Glutamatergic neuron (in vitro differentiated cells): ENCODE measurements around the gene MYO15A. TPM values are rescaled to one million over a fixed set of nuclear protein-coding genes. Genes with fewer than 3 reads are reported as not detected.
A peak's percentile ranks its signal among the peaks of the same experiment; 100 is the strongest.

ENCODE experiments used
- DNase-seq: peaks from one replicate; pipeline ENCODE4 v3.0.0; 2022
- H3K27ac Mint-ChIP-seq: one replicate; pipeline ENCODE4 v1.8.0; 2020; ENCODE audit warnings: mild to moderate bottlenecking, mixed read lengths, inconsistent platforms; ENCODE audit not compliant: unreplicated experiment
- H3K27me3 Mint-ChIP-seq: one replicate; pipeline ENCODE4 v1.8.0; 2020; ENCODE audit warnings: mild to moderate bottlenecking, moderate library complexity, mixed read lengths, inconsistent platforms; ENCODE audit not compliant: unreplicated experiment
- H3K36me3 Mint-ChIP-seq: one replicate; pipeline ENCODE4 v1.8.0; 2020; ENCODE audit warnings: mild to moderate bottlenecking, mixed read lengths, inconsistent platforms; ENCODE audit not compliant: unreplicated experiment
- H3K4me1 Mint-ChIP-seq: one replicate; pipeline ENCODE4 v1.8.0; 2020; ENCODE audit warnings: mild to moderate bottlenecking, low read depth, mixed read lengths, inconsistent platforms; ENCODE audit not compliant: unreplicated experiment
- H3K4me3 Mint-ChIP-seq: one replicate; pipeline ENCODE4 v1.8.0; 2020; ENCODE audit warnings: mild to moderate bottlenecking, mixed read lengths, inconsistent platforms; ENCODE audit not compliant: unreplicated experiment
- H3K9me3 Mint-ChIP-seq: one replicate; pipeline ENCODE4 v1.8.0; 2020; ENCODE audit warnings: mild to moderate bottlenecking, moderate library complexity, mixed read lengths, inconsistent platforms; ENCODE audit not compliant: unreplicated experiment
- total RNA-seq: library from RNA; stranded (reverse); fragmentation: NEBNext Ultra II Directional; extraction: Animal tissue kit (Norgen Biotek cat#: 25700); gene quantifications from one replicate; pipeline ENCODE4 v1.2.1, GENCODE V29; 2021; ENCODE audit not compliant: unreplicated experiment
- TF ChIP-seq, protein P1 (sequence below): fragments of 200-600 bp; sonication (generic); IDR thresholded peaks from one replicate; pipeline ENCODE4 v1.5.0; 2021; ENCODE audit not compliant: partially characterized antibody, unreplicated experiment

Gene MYO15A
- total RNA-seq, 1 donor from 2014 or later: 4.0 TPM

GRCh38 chr17:18217412-18218015 lies 109.0 kb downstream of the MYO15A start:
- Mint-ChIP-seq H3K4me3 (no peak overlapping the region), H3K27ac (no peak overlapping the region), H3K9me3 (peaks cover 2% of the 10 kb centered on the region), H3K36me3 (no peaks in the 10 kb centered on the region), H3K27me3 (peaks cover 7% of the 10 kb centered on the region), H3K4me1 (peaks cover 11% of the 10 kb centered on the region)
- TF ChIP-seq, protein P1, sequence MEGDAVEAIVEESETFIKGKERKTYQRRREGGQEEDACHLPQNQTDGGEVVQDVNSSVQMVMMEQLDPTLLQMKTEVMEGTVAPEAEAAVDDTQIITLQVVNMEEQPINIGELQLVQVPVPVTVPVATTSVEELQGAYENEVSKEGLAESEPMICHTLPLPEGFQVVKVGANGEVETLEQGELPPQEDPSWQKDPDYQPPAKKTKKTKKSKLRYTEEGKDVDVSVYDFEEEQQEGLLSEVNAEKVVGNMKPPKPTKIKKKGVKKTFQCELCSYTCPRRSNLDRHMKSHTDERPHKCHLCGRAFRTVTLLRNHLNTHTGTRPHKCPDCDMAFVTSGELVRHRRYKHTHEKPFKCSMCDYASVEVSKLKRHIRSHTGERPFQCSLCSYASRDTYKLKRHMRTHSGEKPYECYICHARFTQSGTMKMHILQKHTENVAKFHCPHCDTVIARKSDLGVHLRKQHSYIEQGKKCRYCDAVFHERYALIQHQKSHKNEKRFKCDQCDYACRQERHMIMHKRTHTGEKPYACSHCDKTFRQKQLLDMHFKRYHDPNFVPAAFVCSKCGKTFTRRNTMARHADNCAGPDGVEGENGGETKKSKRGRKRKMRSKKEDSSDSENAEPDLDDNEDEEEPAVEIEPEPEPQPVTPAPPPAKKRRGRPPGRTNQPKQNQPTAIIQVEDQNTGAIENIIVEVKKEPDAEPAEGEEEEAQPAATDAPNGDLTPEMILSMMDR: peak; percentile 86
- peak; percentile 92 for DNase-seq

GRCh38 chr17:18218756-18219415 lies 110.3 kb downstream of the MYO15A start:
- Mint-ChIP-seq H3K27ac (no peak overlapping the region), H3K9me3 (peaks cover 4% of the 10 kb centered on the region), H3K27me3 (peaks cover 7% of the 10 kb centered on the region), H3K4me3 (peak overlapping the region; percentile 2), H3K36me3 (no peaks in the 10 kb centered on the region), H3K4me1 (peaks cover 11% of the 10 kb centered on the region)
- no peak for DNase-seq
- TF ChIP-seq, protein P1: no peak

- Mint-ChIP-seq H3K27ac (peak overlapping the region; percentile 100), H3K27me3 (peaks cover 10% of the 10 kb centered on the region), H3K4me3 (no peak overlapping the region), H3K36me3 (no peaks in the 10 kb centered on the region), H3K9me3 (peaks cover 14% of the 10 kb centered on the region), H3K4me1 (peaks cover 19% of the 10 kb centered on the region)
- TF ChIP-seq, protein P1: no peak
- DNase-seq: no peak
Observed at GRCh38 chr17:18224053-18224386, 115.5 kb downstream of the MYO15A start.

GRCh38 chr17:18224387-18225120 lies 116.0 kb downstream of the MYO15A start:
- peaks cover 10% of the 10 kb centered on the region for H3K27me3 Mint-ChIP-seq
- peaks cover 23% of the 10 kb centered on the region for H3K4me1 Mint-ChIP-seq

More at GRCh38 chr17:18224387-18225120, 116.0 kb downstream of the MYO15A start:
- Mint-ChIP-seq H3K9me3 (peaks cover 12% of the 10 kb centered on the region), H3K4me3 (peak overlapping the region; percentile 96), H3K36me3 (no peaks in the 10 kb centered on the region), H3K27ac (peak overlapping the region; percentile 100)
- peak; percentile 75 for DNase-seq
- TF ChIP-seq, protein P1: no peak
